Ishikawa (cell line): Measurements from ENCODE around the gene PRPH2.

ENCODE experiments used
- CEBPB ChIP-seq: IDR thresholded peaks from 2 replicates; pipeline ENCODE4 v1.6.1; 2012
- CREB1 ChIP-seq: IDR thresholded peaks from 2 replicates; pipeline ENCODE4 v1.6.1; 2012; ENCODE audit warnings: low read depth
- EGR1 ChIP-seq: IDR thresholded peaks from 2 replicates; pipeline ENCODE4 v1.6.1; 2012
- EP300 ChIP-seq: IDR thresholded peaks from 2 replicates; pipeline ENCODE4 v1.6.1; 2012; ENCODE audit warnings: borderline replicate concordance
- RAD21 ChIP-seq: IDR thresholded peaks from 2 replicates; pipeline ENCODE4 v1.6.1; 2012; ENCODE audit warnings: low read depth
- TAF1 ChIP-seq: IDR thresholded peaks from 2 replicates; pipeline ENCODE4 v1.6.1; 2012; ENCODE audit warnings: low read depth, mild to moderate bottlenecking
- TCF12 ChIP-seq: IDR thresholded peaks from 2 replicates; pipeline ENCODE4 v1.6.1; 2012; ENCODE audit warnings: low read depth
- ZBTB7A ChIP-seq: IDR thresholded peaks from 2 replicates; pipeline ENCODE4 v1.6.1; 2012; ENCODE audit warnings: low read depth
- TF ChIP-seq, protein P1 (sequence below): IDR thresholded peaks from 2 replicates; pipeline ENCODE4 v1.6.1; 2012; ENCODE audit warnings: low read depth, mild to moderate bottlenecking
- TF ChIP-seq, protein P2 (sequence below): IDR thresholded peaks from 2 replicates; pipeline ENCODE4 v1.6.1; 2012
- TF ChIP-seq, protein P3 (sequence below): IDR thresholded peaks from 2 replicates; pipeline ENCODE4 v1.6.1; 2012

- TF ChIP-seq RAD21 (no peak), TAF1 (no peak), CEBPB (no peak), ZBTB7A (no peak), EP300 (no peak), TCF12 (no peak), CREB1 (no peak), EGR1 (no peak)
- TF ChIP-seq, protein P1, sequence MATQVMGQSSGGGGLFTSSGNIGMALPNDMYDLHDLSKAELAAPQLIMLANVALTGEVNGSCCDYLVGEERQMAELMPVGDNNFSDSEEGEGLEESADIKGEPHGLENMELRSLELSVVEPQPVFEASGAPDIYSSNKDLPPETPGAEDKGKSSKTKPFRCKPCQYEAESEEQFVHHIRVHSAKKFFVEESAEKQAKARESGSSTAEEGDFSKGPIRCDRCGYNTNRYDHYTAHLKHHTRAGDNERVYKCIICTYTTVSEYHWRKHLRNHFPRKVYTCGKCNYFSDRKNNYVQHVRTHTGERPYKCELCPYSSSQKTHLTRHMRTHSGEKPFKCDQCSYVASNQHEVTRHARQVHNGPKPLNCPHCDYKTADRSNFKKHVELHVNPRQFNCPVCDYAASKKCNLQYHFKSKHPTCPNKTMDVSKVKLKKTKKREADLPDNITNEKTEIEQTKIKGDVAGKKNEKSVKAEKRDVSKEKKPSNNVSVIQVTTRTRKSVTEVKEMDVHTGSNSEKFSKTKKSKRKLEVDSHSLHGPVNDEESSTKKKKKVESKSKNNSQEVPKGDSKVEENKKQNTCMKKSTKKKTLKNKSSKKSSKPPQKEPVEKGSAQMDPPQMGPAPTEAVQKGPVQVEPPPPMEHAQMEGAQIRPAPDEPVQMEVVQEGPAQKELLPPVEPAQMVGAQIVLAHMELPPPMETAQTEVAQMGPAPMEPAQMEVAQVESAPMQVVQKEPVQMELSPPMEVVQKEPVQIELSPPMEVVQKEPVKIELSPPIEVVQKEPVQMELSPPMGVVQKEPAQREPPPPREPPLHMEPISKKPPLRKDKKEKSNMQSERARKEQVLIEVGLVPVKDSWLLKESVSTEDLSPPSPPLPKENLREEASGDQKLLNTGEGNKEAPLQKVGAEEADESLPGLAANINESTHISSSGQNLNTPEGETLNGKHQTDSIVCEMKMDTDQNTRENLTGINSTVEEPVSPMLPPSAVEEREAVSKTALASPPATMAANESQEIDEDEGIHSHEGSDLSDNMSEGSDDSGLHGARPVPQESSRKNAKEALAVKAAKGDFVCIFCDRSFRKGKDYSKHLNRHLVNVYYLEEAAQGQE, result no peak
- TF ChIP-seq, protein P2, sequence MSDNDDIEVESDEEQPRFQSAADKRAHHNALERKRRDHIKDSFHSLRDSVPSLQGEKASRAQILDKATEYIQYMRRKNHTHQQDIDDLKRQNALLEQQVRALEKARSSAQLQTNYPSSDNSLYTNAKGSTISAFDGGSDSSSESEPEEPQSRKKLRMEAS, result no peak
- TF ChIP-seq, protein P3, sequence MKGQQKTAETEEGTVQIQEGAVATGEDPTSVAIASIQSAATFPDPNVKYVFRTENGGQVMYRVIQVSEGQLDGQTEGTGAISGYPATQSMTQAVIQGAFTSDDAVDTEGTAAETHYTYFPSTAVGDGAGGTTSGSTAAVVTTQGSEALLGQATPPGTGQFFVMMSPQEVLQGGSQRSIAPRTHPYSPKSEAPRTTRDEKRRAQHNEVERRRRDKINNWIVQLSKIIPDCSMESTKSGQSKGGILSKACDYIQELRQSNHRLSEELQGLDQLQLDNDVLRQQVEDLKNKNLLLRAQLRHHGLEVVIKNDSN, result no peak
Observed at GRCh38 chr6:42754759-42755158, 32.4 kb upstream of the PRPH2 start.
